GM12873 (cell line): ENCODE measurements around the gene CLGN.

Experiments used
- TF ChIP-seq, protein P1 (sequence below): IDR thresholded peaks from 2 replicates; pipeline ENCODE4 v1.5.1; 2012; ENCODE audit warnings: low read depth, mild to moderate bottlenecking, moderate library complexity, low read length, control low read depth; ENCODE audit not compliant: insufficient read depth; ENCODE audit errors: missing control alignments

The CLGN gene

GRCh38 chr4:140368686-140369085 lies 58.8 kb downstream of the CLGN start:
- TF ChIP-seq, protein P1, sequence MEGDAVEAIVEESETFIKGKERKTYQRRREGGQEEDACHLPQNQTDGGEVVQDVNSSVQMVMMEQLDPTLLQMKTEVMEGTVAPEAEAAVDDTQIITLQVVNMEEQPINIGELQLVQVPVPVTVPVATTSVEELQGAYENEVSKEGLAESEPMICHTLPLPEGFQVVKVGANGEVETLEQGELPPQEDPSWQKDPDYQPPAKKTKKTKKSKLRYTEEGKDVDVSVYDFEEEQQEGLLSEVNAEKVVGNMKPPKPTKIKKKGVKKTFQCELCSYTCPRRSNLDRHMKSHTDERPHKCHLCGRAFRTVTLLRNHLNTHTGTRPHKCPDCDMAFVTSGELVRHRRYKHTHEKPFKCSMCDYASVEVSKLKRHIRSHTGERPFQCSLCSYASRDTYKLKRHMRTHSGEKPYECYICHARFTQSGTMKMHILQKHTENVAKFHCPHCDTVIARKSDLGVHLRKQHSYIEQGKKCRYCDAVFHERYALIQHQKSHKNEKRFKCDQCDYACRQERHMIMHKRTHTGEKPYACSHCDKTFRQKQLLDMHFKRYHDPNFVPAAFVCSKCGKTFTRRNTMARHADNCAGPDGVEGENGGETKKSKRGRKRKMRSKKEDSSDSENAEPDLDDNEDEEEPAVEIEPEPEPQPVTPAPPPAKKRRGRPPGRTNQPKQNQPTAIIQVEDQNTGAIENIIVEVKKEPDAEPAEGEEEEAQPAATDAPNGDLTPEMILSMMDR = no peak

DNA sequence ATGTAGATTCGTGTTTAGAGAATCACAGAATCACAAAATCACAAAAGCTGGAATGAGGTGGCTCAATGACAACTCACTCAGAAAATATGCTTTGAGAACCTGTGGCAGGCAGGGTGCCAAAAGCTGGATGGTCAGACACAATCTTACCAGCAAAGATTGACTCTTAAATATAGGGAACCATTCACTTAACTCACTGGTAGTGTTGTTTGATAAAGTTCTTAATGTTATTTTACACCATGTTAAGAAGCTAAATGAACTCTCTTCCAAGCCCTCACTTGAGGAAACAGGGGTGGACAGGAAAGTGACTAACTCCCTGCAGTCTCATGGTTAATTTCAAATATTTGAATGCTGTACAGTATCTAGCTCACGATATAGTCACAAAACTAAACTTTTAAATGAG lies 59.7 kb downstream of the CLGN start:
- TF ChIP-seq, protein P1 = no peak

GRCh38 chr4:140363558-140363957 lies 63.9 kb downstream of the CLGN start:
- TF ChIP-seq, protein P1 = no peak

DNA sequence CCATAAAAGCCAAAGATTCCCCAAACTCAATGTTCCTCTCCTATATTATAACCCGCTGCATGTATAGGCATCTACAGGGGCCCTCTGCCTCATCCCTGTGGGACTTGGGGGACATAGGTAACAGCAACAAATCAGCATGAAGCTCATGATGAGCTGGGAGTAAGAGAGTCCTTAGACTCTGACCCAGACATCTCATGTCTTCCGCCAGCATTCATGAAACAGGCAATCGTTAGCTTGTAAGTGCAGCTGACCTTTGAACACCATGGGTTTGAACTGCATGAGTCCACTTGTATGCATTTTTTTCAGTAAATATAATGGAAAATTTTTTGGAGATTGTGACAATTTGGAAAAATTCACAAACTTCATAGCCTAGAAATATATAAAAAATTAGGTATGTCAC lies 64.4 kb downstream of the CLGN start:
- TF ChIP-seq, protein P1 = no peak

DNA sequence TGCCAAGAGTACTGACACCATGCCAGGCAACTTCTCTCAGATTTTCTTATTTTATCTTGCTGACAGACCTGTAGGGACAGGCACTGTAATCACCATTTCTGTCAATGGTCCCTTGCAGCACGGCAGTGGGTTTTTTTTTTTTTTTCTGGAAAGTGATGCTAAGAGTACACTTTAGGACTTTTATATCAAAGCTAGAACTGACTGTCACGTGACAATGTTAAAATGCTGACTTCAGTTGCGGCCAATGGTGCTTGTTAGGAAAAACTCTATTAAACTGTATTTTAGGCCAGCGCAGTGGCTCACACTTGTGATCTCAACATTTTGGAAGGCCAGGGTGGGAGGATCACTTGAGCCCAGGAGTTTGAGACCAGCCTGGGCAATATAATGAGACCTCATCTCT lies 66.3 kb downstream of the CLGN start:
- TF ChIP-seq, protein P1 = no peak

GRCh38 chr4:140359562-140360427 lies 67.7 kb downstream of the CLGN start:
- TF ChIP-seq, protein P1 = peak; percentile 79

GRCh38 chr4:140358281-140358680 lies 69.2 kb downstream of the CLGN start:
- TF ChIP-seq, protein P1 = no peak
